H1 (cell line): ENCODE results near the gene ZNF512. TPM values are rescaled to one million over a fixed set of nuclear protein-coding genes. Genes with fewer than 3 reads are reported as not detected.

Source experiments
- CTCF ChIA-PET: fragments of 300-600 bp; sonication (Branson Sonifier 250); formaldehyde crosslinking; loops from one replicate; lab custom pipeline; 2021; ENCODE audit not compliant: partially characterized antibody; lab: Charles Lee
- POLR2A ChIA-PET: fragments of 300-600 bp; sonication (Branson Sonifier 250); formaldehyde crosslinking; loops from one replicate; lab custom pipeline; 2021; ENCODE audit warnings: inconsistent platforms; ENCODE audit not compliant: partially characterized antibody; lab: Charles Lee
- DNase-seq, 2 experiments: peaks; one replicate each; pipeline versions ENCODE4 v3.0.0 to v3.0.0-alpha.2; 2010 to 2022; ENCODE audit warnings: low spot score in 2 of 2, low read depth in 1 of 2, mixed read lengths in 1 of 2
- FAIRE-seq: peaks from 2 replicates; lab custom pipeline; 2011; peaks lifted over from hg19 to GRCh38; lab: Jason Lieb, UNC
- H2AFZ ChIP-seq: 2 replicates; pipeline ENCODE4 v1.8.1; 2012; ENCODE audit warnings: low read length, inconsistent platforms
- H2AK5ac ChIP-seq: 2 replicates; pipeline ENCODE4 v1.6.1; 2013; ENCODE audit warnings: low read depth, low read length
- H2BK120ac ChIP-seq: replicated peaks from 2 replicates; pipeline ENCODE3; 2013; ENCODE audit warnings: low read depth, low read length, inconsistent platforms
- H2BK12ac ChIP-seq: 2 replicates; pipeline ENCODE4 v1.6.1; 2013; ENCODE audit warnings: low read depth, low read length
- H2BK15ac ChIP-seq: 2 replicates; pipeline ENCODE4 v1.6.1; 2013; ENCODE audit warnings: low read length
- H2BK20ac ChIP-seq: 2 replicates; pipeline ENCODE4 v1.6.1; 2013; ENCODE audit warnings: low read length
- H2BK5ac ChIP-seq: 2 replicates; pipeline ENCODE4 v1.6.1; 2013; ENCODE audit warnings: low read depth, low read length
- H3K14ac ChIP-seq: 2 replicates; pipeline ENCODE4 v1.6.1; 2013; ENCODE audit warnings: inconsistent platforms; ENCODE audit not compliant: insufficient read length
- H3K18ac ChIP-seq: 2 replicates; pipeline ENCODE4 v1.6.1; 2013; ENCODE audit warnings: low read length; ENCODE audit errors: extremely low read depth
- H3K23ac ChIP-seq: 2 replicates; pipeline ENCODE4 v1.6.1; 2013; ENCODE audit warnings: inconsistent platforms; ENCODE audit not compliant: insufficient read length
- H3K23me2 ChIP-seq: 2 replicates; pipeline ENCODE4 v1.6.1; 2013; ENCODE audit warnings: low read depth, low read length
- H3K27ac ChIP-seq: 2 replicates; pipeline ENCODE4 v1.6.1; 2011; ENCODE audit warnings: low read depth, low read length, inconsistent platforms
- H3K27me3 ChIP-seq, 4 experiments: replicated peaks in 1 of 4; 1 replicate in 1 of 4; 2 replicates in 3 of 4; pipeline versions ENCODE4 v1.6.1 to v1.8.1; 2011 to 2013; ENCODE audit warnings: low read length in 3 of 4, mild to moderate bottlenecking in 3 of 4, inconsistent platforms in 2 of 4, mixed read lengths in 2 of 4, moderate library complexity in 1 of 4; ENCODE audit not compliant: control insufficient read depth in 3 of 4, insufficient read depth in 3 of 4; ENCODE audit errors: extremely low read depth in 1 of 4
- H3K36me3 ChIP-seq, 4 experiments: 2 replicates each; pipeline versions ENCODE4 v1.6.1 to v1.8.1; 2011 to 2013; ENCODE audit warnings: mild to moderate bottlenecking in 4 of 4, low read length in 3 of 4, moderate library complexity in 2 of 4, control low read depth in 1 of 4, inconsistent platforms in 1 of 4; ENCODE audit not compliant: insufficient read depth in 4 of 4, control insufficient read depth in 2 of 4
- H3K4ac ChIP-seq: replicated peaks from 2 replicates; pipeline ENCODE3; 2013; ENCODE audit warnings: low read length, low read depth, mixed read lengths, inconsistent platforms; ENCODE audit not compliant: insufficient read length
- H3K4me1 ChIP-seq, 4 experiments: replicated peaks in 1 of 4; 1 replicate in 1 of 4; 2 replicates in 3 of 4; pipeline versions ENCODE4 v1.6.1 to v1.8.1; 2011 to 2013; ENCODE audit warnings: low read length in 3 of 4, inconsistent platforms in 2 of 4, mixed read lengths in 1 of 4; ENCODE audit not compliant: insufficient read depth in 4 of 4, control insufficient read depth in 3 of 4
- H3K4me2 ChIP-seq, 2 experiments: 2 replicates each; pipeline versions ENCODE4 v1.6.1 to v1.8.1; 2011 to 2013; ENCODE audit warnings: low read depth in 2 of 2, low read length in 2 of 2, control low read depth in 1 of 2, inconsistent platforms in 1 of 2, mild to moderate bottlenecking in 1 of 2; ENCODE audit not compliant: insufficient read depth in 1 of 2
- H3K4me3 ChIP-seq, 4 experiments: fragments of 200-600, 300-600 bp in 1 of 4; sonication (generic), shearing (Covaris generic), sonication (Bioruptor Twin) in 1 of 4; 2 replicates each; pipeline versions ENCODE4 v1.5.1 to v1.8.1; 2011 to 2016; ENCODE audit warnings: low read length in 4 of 4, low read depth in 3 of 4, control low read depth in 2 of 4, inconsistent platforms in 2 of 4, mild to moderate bottlenecking in 2 of 4, mixed read lengths in 1 of 4, moderate library complexity in 1 of 4; ENCODE audit not compliant: insufficient read depth in 2 of 4; ENCODE audit errors: extremely low read depth in 1 of 4
- H3K56ac ChIP-seq: replicated peaks from 2 replicates; pipeline ENCODE3; 2013; ENCODE audit warnings: low read depth, mild to moderate bottlenecking, mixed read lengths, low read length, inconsistent platforms; ENCODE audit not compliant: insufficient read length
- H3K79me1 ChIP-seq: 2 replicates; pipeline ENCODE4 v1.6.1; 2013; ENCODE audit warnings: low read depth, low read length, control low read depth
- H3K79me2 ChIP-seq, 2 experiments: 2 replicates each; pipeline versions ENCODE4 v1.6.1 to v1.8.1; 2012 to 2013; ENCODE audit warnings: low read length in 2 of 2, mild to moderate bottlenecking in 2 of 2, inconsistent platforms in 1 of 2; ENCODE audit not compliant: insufficient read depth in 2 of 2, control insufficient read depth in 1 of 2
- H3K9ac ChIP-seq, 4 experiments: replicated peaks in 1 of 4; 1 replicate in 1 of 4; 2 replicates in 3 of 4; pipeline versions ENCODE4 v1.6.1 to v1.8.1; 2011 to 2013; ENCODE audit warnings: low read depth in 3 of 4, low read length in 3 of 4, control low read depth in 2 of 4, mild to moderate bottlenecking in 2 of 4, moderate library complexity in 2 of 4, inconsistent platforms in 1 of 4; ENCODE audit errors: extremely low read depth in 1 of 4
- H3K9me3 ChIP-seq, 2 experiments: 2 replicates each; pipeline versions ENCODE4 v1.6.1 to v1.8.1; 2012 to 2013; ENCODE audit warnings: mild to moderate bottlenecking in 2 of 2, moderate library complexity in 2 of 2, control low read depth in 1 of 2, inconsistent platforms in 1 of 2, low read depth in 1 of 2, low read length in 1 of 2, mixed read lengths in 1 of 2; ENCODE audit not compliant: insufficient read depth in 2 of 2
- H4K20me1 ChIP-seq, 2 experiments: replicated peaks in 1 of 2; 2 replicates each; pipeline versions ENCODE3 to v1.8.1; 2011 to 2013; ENCODE audit warnings: inconsistent platforms in 2 of 2, low read length in 2 of 2, mild to moderate bottlenecking in 1 of 2; ENCODE audit not compliant: insufficient read depth in 2 of 2, control insufficient read depth in 1 of 2
- H4K5ac ChIP-seq: 2 replicates; pipeline ENCODE4 v1.6.1; 2013; ENCODE audit warnings: low read length, low read depth, mixed read lengths, inconsistent platforms; ENCODE audit not compliant: insufficient read length
- H4K8ac ChIP-seq: 2 replicates; pipeline ENCODE4 v1.8.0; 2013; ENCODE audit warnings: mild to moderate bottlenecking, moderate library complexity, low read length, inconsistent platforms; ENCODE audit not compliant: insufficient read depth; ENCODE audit errors: extremely low read depth
- H4K91ac ChIP-seq: replicated peaks from 2 replicates; pipeline ENCODE3; 2013; ENCODE audit warnings: low read length, mixed read lengths, inconsistent platforms; ENCODE audit not compliant: insufficient read length
- KDM5A ChIP-seq: fragments of 200-600 bp; IDR thresholded peaks from 2 replicates; pipeline ENCODE4 v1.7.1; 2012; ENCODE audit warnings: mild to moderate bottlenecking, low read length, inconsistent platforms, mixed read lengths
- TAF1 ChIP-seq: IDR thresholded peaks from 2 replicates; pipeline ENCODE4 v1.6.1; 2011; ENCODE audit warnings: mild to moderate bottlenecking, low read depth, low read length
- WGBS, 2 experiments: shearing (Covaris generic) in 1 of 2; methylation state at CpG; one replicate each; pipeline versions ENCODE4 v1.1.6 to v1.1.7; 2013 to 2015; ENCODE audit warnings: low lambda C conversion rate in 2 of 2, mixed read lengths in 2 of 2, inconsistent platforms in 1 of 2, low coverage in 1 of 2, missing lambda C conversion rate in 1 of 2; ENCODE audit not compliant: insufficient replicate concordance in 2 of 2, insufficient coverage in 1 of 2, insufficient read length in 1 of 2; ENCODE audit errors: extremely low coverage in 1 of 2, missing lambda C conversion rate in 1 of 2; 5-methylcytosine and 5-hydroxymethylcytosine counted together
- polyA plus RNA-seq, 7 experiments: library from polyadenylated mRNA; depleted of rRNA in 3 of 7; stranded (reverse) in 5 of 7; unstranded in 2 of 7; fragments of >200 nt in 5 of 7; fragments of 200-250 nt in 2 of 7; gene quantifications; 1 replicate in 5 of 7; 2 replicates in 1 of 7; 4 replicates in 1 of 7; pipeline versions ENCODE4 v1.2.1 to v1.2.3, GENCODE V29; 2011 to 2013; ENCODE audit warnings: missing spikeins in 2 of 7, mixed read lengths in 2 of 7
- total RNA-seq: library from RNA; stranded (reverse); fragmentation: NEBNext Ultra II Directional; extraction: Animal tissue kit (Norgen Biotek cat#: 25700); gene quantifications from 2 replicates; pipeline ENCODE4 v1.2.1, GENCODE V29; 2021

The ZNF512 gene
- total and polyA plus RNA-seq, 2 of the 8 experiments (the other 6 are each of a cell fraction or from before 2014, with no cell fraction given): 17.6 to 37.9 TPM

DNA sequence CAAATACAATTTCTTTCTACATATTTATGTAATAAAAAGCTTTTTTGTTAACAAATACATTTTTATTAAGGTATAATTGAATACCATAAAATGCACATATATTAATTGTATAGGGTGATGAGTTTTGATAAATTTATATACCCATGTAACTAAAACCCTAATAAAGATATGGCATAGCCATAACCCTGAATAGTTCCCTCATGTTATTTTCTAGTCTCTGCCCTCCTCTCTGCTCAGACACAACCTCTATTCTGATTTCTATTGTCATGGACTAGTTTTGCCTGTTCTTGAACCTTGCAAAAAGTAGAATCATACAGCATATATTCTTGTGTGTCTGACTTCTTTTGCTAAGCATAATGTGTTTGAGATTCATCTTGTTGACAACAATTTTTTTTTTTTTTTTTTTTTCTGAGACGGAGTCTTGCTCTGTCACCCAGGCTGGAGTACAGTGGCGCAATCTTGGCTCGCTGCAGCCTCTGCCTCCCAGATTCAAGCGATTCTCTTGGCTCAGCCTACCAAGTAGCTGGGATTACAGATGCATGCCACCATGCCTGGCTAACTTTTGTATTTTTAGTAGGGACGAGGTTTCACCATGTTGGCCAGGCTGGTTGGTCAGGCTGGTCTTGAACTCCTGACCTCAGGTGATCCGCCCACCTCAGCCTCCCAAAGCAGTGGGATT, 38.6 kb upstream of the ZNF512 start:
- FAIRE-seq (no peak), DNase-seq (no peak)
- Histone ChIP-seq H3K4me1 (no peaks in the 10 kb centered on the region), H3K79me2 (no peaks in the 10 kb centered on the region), H3K9ac (no peak overlapping the region), H4K5ac (no peak overlapping the region), H4K91ac (no peak overlapping the region), H2AK5ac (no peak overlapping the region), H3K56ac (no peak overlapping the region), H3K23ac (no peak overlapping the region), H4K8ac (no peak overlapping the region), H2BK12ac (no peak overlapping the region), H2BK120ac (no peak overlapping the region), H4K20me1 (no peaks in the 10 kb centered on the region), H3K4me3 (no peak overlapping the region), H2BK20ac (no peak overlapping the region), H3K23me2 (no peaks in the 10 kb centered on the region), H3K36me3 (no peaks in the 10 kb centered on the region), H2BK15ac (no peak overlapping the region), H3K4ac (no peak overlapping the region), H3K14ac (no peak overlapping the region), H2AFZ (no peak overlapping the region), H3K27me3 (no peaks in the 10 kb centered on the region), H3K9me3 (peaks cover 5 to 11% of the 10 kb centered on the region in 2 experiments; a peak in 2 of 4 replicates), H3K18ac (no peak overlapping the region), H3K4me2 (no peak overlapping the region), H3K79me1 (no peaks in the 10 kb centered on the region), H3K27ac (no peak overlapping the region), H2BK5ac (no peak overlapping the region)
- WGBS, 2 experiments: 92% methylated on average over 6 of the region's 6 CpGs; no CpG with 5 or more reads in 1 of the 2 experiments
- TF ChIP-seq KDM5A: no peak
- no peak for TF ChIP-seq TAF1
- ChIA-PET CTCF (no interaction called here), POLR2A (no interaction called here)
